ENCODE results near the gene NDUFA13. TPM values are rescaled to one million over a fixed set of nuclear protein-coding genes. Genes with fewer than 3 reads are reported as not detected.

The NDUFA13 gene
- total and polyA plus RNA-seq, 8 donors = 24.5 to 367 (median 143) TPM

- Histone ChIP-seq H3K36me3 (no peaks in the 10 kb centered on the region), H3K27ac (no peak overlapping the region), H3K27me3 (peaks cover 0 to 63% (median 13%) of the 10 kb centered on the region in 3 donors), H3K9me3 (no peaks in the 10 kb centered on the region), H3K4me1 (peaks cover 0 to 15% (median 5%) of the 10 kb centered on the region in 4 donors), H3K4me3 (no peak overlapping the region)
- peak in 1 of 2 donors; percentile 12 for DNase-seq
- TF ChIP-seq EP300 (IDR thresholded peaks at IDR 0.05) (no peak), POLR2A (IDR thresholded peaks at IDR 0.05) (no peak), CTCF (IDR thresholded peaks at IDR 0.05) (no peak), POLR2AphosphoS5 (IDR thresholded peaks at IDR 0.05) (no peak)
- 69 to 79% (median 69%) methylated on average over 18 to 23 of the region's 23 CpGs for WGBS, 5 donors
- intact Hi-C loops (cut with DNase I; ENCODE audit: low total_unique reads) = no loop called here
These were observed 33.9 kb downstream of the NDUFA13 start for GRCh38 chr19:19549804-19550464.

GRCh38 chr19:19550485-19550929 lies 34.5 kb downstream of the NDUFA13 start:
- H3K27ac ChIP-seq = no peak overlapping the region
- no peak overlapping the region for H3K4me3 ChIP-seq
- H3K9me3 ChIP-seq = no peaks in the 10 kb centered on the region
- peak in 1 of 2 donors; percentile 47 for DNase-seq
- H3K27me3 ChIP-seq = peaks cover 0 to 58% (median 13%) of the 10 kb centered on the region in 3 donors
- 57 to 64% (median 59%) methylated on average over 4 to 8 of the region's 8 CpGs; no CpG with 5 or more reads in 1 of the 5 donors for WGBS, 5 donors
- no peaks in the 10 kb centered on the region for H3K36me3 ChIP-seq
- intact Hi-C loops (cut with DNase I; ENCODE audit: low total_unique reads) = no loop called here
- TF ChIP-seq POLR2A (IDR thresholded peaks at IDR 0.05) (no peak), CTCF (IDR thresholded peaks at IDR 0.05) (no peak), POLR2AphosphoS5 (IDR thresholded peaks at IDR 0.05) (no peak), EP300 (IDR thresholded peaks at IDR 0.05) (no peak)
- H3K4me1 ChIP-seq = peaks cover 0 to 15% (median 5%) of the 10 kb centered on the region in 4 donors

GRCh38 chr19:19550972-19551852 lies 35.2 kb downstream of the NDUFA13 start:
- no peak overlapping the region for H3K4me3 ChIP-seq
- intact Hi-C loops (cut with DNase I; ENCODE audit: low total_unique reads) = no loop called here
- no peaks in the 10 kb centered on the region for H3K36me3 ChIP-seq
- no peak for DNase-seq
- no peak for TF ChIP-seq POLR2AphosphoS5 (IDR thresholded peaks at IDR 0.05)
- no peak for TF ChIP-seq CTCF (IDR thresholded peaks at IDR 0.05)
- TF ChIP-seq POLR2A (IDR thresholded peaks at IDR 0.05) = no peak
- TF ChIP-seq EP300 (IDR thresholded peaks at IDR 0.05) = no peak
- no peak overlapping the region for H3K27ac ChIP-seq
- peaks cover 0 to 15% (median 5%) of the 10 kb centered on the region in 4 donors for H3K4me1 ChIP-seq
- 75 to 85% (median 83%) methylated on average over 8 to 10 of the region's 10 CpGs for WGBS, 5 donors
- H3K27me3 ChIP-seq = peaks cover 0 to 51% (median 13%) of the 10 kb centered on the region in 3 donors
- H3K9me3 ChIP-seq = no peaks in the 10 kb centered on the region

GRCh38 chr19:19551853-19552192 lies 35.8 kb downstream of the NDUFA13 start:
- H3K9me3 ChIP-seq = no peaks in the 10 kb centered on the region
- H3K4me3 ChIP-seq = no peak overlapping the region
- H3K27ac ChIP-seq = no peak overlapping the region
- TF ChIP-seq CTCF (IDR thresholded peaks at IDR 0.05) = no peak
- TF ChIP-seq EP300 (IDR thresholded peaks at IDR 0.05) = no peak
- no peak for TF ChIP-seq POLR2AphosphoS5 (IDR thresholded peaks at IDR 0.05)
- no peak for TF ChIP-seq POLR2A (IDR thresholded peaks at IDR 0.05)
- H3K4me1 ChIP-seq = peaks cover 0 to 9% (median 1%) of the 10 kb centered on the region in 4 donors
- WGBS, 5 donors = 74 to 83% (median 76%) methylated on average over 8 to 14 of the region's 14 CpGs
- peaks cover 0 to 45% (median 13%) of the 10 kb centered on the region in 3 donors for H3K27me3 ChIP-seq
- DNase-seq = peak in 1 of 2 donors; percentile 6
- intact Hi-C loops (cut with DNase I; ENCODE audit: low total_unique reads) = no loop called here
- no peaks in the 10 kb centered on the region for H3K36me3 ChIP-seq
